HT-29 (cell line): ENCODE data around the gene IP6K3. TPM values are rescaled to one million over a fixed set of nuclear protein-coding genes. Genes with fewer than 3 reads are reported as not detected.

Experiments used
- DNase-seq: peaks from one replicate; pipeline ENCODE4 v3.0.0-alpha.2; 2015; ENCODE audit warnings: low spot score
- total RNA-seq: library from RNA; depleted of rRNA; stranded (reverse); fragments of >200 nt; shearing (Covaris generic); gene quantifications from 2 replicates; pipeline ENCODE4 v1.2.3, GENCODE V29; 2014; rRNA removed

Gene IP6K3
- not detected in 2 replicates for total RNA-seq

DNA sequence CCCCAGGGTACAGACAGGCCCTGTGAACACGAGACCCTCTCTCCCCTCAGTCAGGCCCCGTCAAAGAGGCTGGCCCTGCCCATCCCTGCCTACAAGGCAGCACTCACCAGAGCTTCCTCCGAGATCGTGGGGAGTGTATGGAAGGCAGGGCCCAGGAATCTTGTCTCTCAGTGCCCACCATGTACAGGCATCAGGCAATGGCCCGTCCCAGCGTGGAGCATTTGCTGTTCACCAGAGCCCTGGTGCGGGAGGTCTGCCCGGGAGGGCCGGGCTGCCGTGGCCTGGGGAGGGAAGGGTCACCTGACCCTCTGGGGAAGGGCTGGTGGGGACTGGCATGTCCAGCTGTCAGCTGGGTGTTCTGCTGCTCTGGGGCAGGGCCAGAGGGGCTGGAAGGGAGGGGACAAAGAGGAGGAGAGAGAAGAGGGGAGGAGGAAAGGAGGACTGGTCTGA, at the start of gene IP6K3:
Gene IP6K3, minus strand, starts transcription at position 255 of the 450 bp plus-strand sequence. CDS start 11,429 bp downstream, outside the sequence.
- DNase-seq: no peak

DNA sequence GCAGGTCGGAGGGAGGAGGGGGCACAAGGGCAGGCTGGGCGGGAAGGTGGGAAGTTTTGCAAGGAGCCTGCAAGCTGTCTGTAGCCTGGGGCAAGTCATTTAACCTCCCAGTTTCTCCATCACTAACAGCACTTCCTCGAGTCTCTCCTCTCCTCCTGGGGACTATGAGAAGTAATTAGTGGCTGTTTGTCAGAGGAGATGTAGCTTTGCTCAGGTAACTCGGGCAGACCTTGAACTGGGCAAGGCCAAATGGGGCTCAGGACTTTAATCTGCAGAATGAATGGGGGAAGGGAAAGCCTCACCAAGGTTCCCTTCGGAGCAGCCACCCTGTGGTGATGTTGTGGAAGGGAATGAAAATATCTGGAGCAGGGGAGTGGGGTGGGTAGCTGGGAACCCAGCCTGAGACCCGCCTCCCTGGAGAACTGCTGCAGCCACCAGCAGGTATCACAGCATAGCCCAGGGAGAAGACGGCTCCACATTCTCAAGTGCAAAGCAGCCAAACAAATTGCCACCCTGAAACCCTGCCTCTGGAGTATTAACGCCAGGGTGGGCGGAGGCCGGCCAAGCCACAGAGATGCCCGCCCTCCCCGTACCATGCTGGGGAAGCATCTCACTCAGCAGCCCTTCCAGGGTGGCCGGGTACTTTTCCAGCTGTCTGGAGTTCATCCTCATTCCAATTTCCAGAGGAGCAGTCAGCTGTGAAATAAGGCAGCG, 48.4 kb upstream of the IP6K3 start:
- no peak for DNase-seq

DNA sequence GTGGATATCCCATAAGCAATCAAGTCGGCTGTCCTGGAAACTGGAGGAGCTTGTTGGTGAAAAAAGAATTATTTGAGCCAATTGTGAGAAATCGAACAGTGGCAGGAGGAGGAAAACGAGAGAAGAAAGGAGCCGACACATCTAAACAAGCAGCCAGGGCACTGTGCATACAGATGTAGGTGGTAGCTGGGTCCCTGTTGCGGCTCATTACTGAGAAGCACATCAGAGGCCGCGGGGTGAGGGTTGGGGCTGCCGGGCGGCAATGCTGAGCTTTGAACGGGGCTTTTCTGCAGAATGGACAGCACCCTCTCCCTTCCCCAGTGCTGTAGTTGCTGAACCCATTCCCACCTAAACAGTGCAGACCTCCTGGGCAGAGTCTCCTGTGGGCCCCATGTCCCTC, 46.3 kb upstream of the IP6K3 start:
- DNase-seq: no peak

GRCh38 chr6:33791620-33792019, 44.9 kb upstream of the IP6K3 start:
- DNase-seq: no peak

- no peak for DNase-seq
Observed at GRCh38 chr6:33790910-33791309, 44.2 kb upstream of the IP6K3 start.

DNA sequence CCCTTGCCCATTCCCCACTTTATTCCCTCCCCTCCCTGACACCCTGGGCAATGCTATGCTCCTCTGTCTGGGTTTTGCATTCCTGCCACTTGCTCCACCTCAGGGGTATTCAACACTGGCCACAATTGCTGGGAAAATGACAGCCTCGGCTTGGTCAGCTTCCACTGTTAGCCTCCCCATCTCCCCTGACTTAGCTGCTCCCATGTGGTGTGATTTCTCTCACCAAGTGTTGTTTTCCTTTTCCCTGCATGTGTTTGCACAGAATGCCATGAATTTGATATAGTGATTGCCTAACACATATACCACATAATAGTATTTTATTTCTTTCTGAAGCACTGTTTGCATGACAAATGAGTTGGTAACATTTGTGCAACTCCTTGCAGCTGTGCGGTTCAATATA, 43.7 kb upstream of the IP6K3 start:
- DNase-seq: no peak

DNA sequence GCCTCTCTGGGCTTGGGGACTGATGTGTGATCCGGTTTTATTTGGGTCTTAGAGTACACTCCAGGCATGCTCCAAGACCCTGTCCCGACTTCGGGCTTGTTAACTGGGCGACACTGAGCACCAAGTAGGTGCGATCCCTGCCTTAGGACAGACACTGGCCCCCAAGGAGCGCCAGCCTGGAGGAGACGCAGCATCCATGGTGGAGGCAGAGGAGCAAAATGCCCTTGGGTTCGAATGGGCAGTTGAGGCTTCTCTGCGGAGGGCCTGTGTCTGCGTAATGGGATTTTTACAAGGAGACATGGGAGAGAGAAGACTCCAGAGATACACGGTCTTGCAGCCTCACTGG, 42.8 kb upstream of the IP6K3 start:
- DNase-seq: no peak

DNA sequence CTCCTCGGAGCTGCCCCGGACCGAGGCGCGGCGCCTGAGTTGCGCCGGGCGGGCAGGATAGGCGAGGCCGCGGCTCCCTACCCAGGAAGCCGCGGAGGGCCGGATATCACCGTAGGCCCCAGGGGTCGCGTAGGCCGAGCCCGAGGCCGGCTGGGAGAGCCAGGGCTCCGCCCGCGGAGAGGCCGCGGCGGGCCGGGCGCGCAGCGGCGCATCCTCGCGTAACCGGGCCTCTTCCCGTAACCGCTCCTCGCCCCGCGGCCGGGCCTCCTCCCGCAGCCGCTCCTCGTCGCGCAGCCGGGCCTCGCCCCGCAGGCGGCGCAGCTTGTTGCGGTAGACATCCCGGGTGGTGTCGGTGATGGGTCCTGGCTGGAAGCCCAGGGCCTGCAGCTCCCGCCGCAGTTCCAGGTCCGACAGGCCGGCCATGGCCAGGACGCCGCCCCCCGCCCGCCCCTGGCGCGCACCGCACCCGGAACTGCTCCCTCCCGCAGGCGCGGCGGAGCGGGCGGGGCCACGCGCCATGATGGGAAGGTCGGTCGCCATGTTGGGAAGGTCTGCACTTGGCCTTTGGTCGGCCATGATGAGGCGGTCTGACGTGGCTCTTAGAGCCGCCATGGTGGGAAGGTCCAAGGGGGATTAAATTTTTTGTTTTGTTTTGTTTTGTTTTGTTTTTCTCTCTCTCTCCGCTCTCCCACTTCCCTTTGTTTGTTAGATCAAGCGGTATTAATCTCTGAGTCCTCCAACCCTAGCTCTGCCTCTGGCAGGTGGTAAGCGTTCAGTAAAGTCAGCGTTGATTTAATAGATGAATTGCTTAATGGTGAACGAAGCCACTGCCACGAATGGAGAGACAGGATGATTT, 42.2 kb upstream of the IP6K3 start, which contains the start of gene LEMD2:
Gene LEMD2, minus strand, starts transcription at position 437 of the 856 bp plus-strand sequence. Its CDS starts 14 bp downstream, at position 423.
- peak; percentile 85 for DNase-seq

DNA sequence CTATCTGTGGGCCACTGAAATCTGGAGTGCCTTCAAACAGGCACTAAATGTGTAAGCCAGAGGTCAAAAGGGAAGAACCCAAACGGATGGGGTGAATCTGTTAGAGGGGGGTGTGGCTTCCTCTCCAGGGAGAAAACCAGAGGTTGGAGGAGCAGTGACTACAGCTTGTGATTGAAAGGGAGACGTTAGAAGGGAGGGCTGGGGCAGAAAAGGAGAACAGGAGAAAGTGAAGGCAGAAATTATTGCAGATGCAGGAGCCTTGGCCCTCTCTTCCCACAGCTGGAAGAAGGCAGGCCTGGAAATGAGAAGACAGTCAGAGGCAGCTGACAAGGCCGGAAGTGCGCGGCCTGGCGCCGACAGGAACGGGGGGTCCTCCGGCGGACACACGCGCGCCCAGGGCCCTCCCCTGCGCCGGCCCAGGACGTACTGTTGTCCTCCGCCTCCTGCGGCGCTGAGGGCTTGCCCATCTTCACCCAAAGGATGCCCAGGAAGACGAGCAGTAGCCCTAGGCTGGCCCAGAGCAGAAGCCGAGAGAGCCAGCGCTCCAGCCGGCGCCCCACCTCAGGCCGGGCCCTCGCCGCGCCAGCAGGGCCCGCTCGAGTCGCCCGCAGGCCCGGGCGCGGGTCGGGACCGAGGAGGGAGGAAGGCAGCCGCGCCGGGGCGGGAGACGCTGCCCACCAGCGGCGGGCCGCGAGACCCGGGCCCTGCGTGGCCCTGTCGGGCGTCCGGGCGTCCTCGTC, 41.4 kb upstream of the IP6K3 start:
- peak; percentile 46 for DNase-seq

- DNase-seq: no peak
Observed at GRCh38 chr6:33787346-33787953, 40.7 kb upstream of the IP6K3 start.

GRCh38 chr6:33786736-33787135, 40.0 kb upstream of the IP6K3 start:
- DNase-seq: no peak

GRCh38 chr6:33785778-33786177, 39.1 kb upstream of the IP6K3 start:
- no peak for DNase-seq

GRCh38 chr6:33784787-33785186, 38.1 kb upstream of the IP6K3 start:
- DNase-seq: no peak

DNA sequence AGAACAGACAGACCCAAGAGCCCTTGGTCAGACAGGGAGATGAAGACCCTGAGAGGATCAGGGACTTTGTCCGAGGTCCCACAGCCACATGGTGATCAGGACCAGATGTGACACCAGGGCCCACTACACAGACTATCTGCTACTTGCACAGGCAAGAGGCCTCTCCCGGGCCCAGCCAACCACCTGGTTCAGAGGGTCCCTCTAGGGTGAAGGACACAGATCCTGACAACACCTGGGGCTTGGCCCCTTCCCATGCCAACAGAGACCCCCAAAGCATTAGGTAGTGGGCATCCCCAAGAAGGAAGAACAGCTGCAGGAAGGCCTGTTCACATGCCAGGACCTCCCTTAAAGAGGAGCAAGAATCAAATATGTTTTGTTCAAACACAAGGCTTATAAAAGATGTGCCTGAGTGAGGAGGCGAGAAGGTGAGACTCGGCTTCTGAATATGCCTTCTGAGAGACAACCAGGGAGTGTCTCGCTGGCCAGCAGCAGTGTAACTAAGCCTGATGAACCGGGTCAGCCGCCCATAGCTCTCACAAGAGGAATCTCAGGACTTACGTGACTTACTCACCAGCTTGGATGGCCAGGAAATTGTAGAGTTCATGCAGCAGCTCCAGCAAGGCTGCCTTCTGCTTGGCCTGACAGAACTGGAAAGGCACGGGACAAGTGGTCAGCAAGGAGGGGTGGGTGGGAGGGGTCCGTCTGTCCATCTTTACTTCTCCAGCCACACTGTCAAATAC, 37.2 kb upstream of the IP6K3 start:
- DNase-seq: no peak

- no peak for DNase-seq
Observed at GRCh38 chr6:33782561-33782960, 35.9 kb upstream of the IP6K3 start.

GRCh38 chr6:33781131-33781975, 34.6 kb upstream of the IP6K3 start:
- DNase-seq: no peak

DNA sequence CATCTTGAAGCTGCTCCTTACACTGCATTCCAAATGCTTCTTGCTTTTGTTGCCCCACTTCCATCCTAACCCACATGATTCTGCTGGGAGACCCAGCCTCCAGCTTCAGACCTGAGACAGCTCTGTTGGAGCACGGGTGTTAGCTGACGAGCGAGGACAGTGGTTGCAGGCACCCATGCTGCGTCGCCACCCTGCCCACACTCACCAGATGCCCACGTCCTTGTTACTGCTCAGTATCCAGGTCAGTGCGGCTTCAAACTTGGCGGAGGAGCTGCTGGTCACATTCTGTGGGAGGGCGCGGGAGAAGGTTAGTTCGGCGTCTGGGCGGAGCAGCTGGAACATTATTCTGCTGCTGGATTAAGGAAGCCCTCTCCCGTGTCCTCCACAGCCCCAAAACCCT, 33.2 kb upstream of the IP6K3 start:
- no peak for DNase-seq

DNA sequence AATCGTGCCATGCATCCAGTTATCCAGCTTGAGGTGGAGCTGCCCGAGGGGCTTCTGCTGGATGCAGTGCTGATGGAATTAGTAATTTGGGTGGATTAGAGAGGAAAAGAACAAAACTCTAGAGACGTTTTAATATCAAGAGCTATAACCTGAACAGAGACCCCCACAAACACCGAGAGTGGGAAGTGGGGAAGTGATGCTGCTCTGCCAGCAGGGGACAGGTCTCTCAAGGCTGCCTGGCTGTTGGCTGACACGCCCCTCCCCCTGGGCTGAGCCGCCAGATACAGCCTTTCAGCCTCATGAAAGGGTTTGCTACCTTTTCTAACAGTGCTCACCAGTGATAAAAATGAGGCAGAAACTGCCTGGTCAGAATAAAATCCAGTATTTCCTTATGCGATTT, 32.6 kb upstream of the IP6K3 start:
- DNase-seq: no peak

DNA sequence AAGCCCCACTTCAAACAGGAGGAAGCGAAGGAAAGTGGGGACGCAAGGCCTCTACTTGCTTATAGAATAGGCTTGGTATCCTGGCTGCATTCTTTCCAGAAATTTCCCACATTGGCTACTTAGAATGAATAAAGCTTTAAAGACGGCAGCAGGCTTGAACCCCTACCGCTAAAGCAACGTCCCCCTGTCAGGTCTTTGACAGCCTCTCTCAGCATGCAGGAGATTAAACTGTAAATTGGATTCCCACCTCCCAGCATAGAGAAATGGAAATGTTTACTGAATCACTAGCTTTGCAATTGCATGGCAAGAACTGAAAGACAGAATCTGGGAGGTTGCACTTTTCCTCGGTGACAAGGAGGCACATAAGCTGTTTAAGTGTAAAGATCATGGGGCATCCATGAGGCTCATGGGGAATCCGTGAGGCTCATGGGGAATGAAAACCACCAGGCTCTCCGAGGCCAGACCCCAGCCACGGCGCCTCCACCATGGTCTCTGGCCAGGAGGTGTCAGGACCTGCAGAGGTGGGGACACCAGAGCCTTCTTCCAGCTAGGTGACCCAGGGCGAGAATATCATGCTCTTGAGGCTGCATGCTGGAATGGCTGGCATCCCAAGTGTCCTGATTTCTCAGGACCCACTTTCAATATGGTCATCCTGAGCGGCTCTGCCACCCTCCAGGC, 31.9 kb upstream of the IP6K3 start:
- DNase-seq: no peak
